NCI-H2227 (cell line): ENCODE results near the gene IMMP2L.
"Not testable (repeated sequence)": the region's sequence is repeated elsewhere in the genome, so short reads cannot be mapped to it uniquely, and the experiment has no call there.

Source experiments
- DNase-seq: peaks from one replicate; lab custom pipeline; 2025; ENCODE audit not compliant: unreplicated experiment; lab: John Stamatoyannopoulos, UW

The IMMP2L gene

GRCh38 chr7:111268941-111269340 lies 293.4 kb downstream of the IMMP2L start:
- no peak for DNase-seq

- no peak for DNase-seq
These were observed 295.7 kb downstream of the IMMP2L start for GRCh38 chr7:111266613-111267012.

- no peak for DNase-seq
These were observed 296.9 kb downstream of the IMMP2L start for GRCh38 chr7:111265394-111265793.

- no peak for DNase-seq
These were observed 297.3 kb downstream of the IMMP2L start for GRCh38 chr7:111264981-111265380.

GRCh38 chr7:111264111-111264868 lies 298.0 kb downstream of the IMMP2L start:
- DNase-seq, result no peak

- DNase-seq, result no peak
These were observed 299.8 kb downstream of the IMMP2L start for GRCh38 chr7:111262293-111263116.

- no peak for DNase-seq
These were observed 300.8 kb downstream of the IMMP2L start for GRCh38 chr7:111261496-111261895.

- DNase-seq, result no peak
These were observed 302.3 kb downstream of the IMMP2L start for GRCh38 chr7:111259991-111260390.

- DNase-seq, result peak; percentile 30
These were observed 305.9 kb downstream of the IMMP2L start for GRCh38 chr7:111256391-111256790.

GRCh38 chr7:111255576-111255975 lies 306.7 kb downstream of the IMMP2L start:
- no peak for DNase-seq

- not testable (repeated sequence) for DNase-seq
These were observed 310.9 kb downstream of the IMMP2L start for GRCh38 chr7:111251365-111251764.

GRCh38 chr7:111249807-111250206 lies 312.5 kb downstream of the IMMP2L start:
- not testable (repeated sequence) for DNase-seq

- no peak for DNase-seq
These were observed 320.0 kb downstream of the IMMP2L start for GRCh38 chr7:111242141-111242755.

- DNase-seq, result no peak
These were observed 321.9 kb downstream of the IMMP2L start for GRCh38 chr7:111240371-111240770.

GRCh38 chr7:111239437-111239836 lies 322.9 kb downstream of the IMMP2L start:
- no peak for DNase-seq

- no peak for DNase-seq
These were observed 323.4 kb downstream of the IMMP2L start for GRCh38 chr7:111238886-111239285.

- DNase-seq, result no peak
These were observed 326.6 kb downstream of the IMMP2L start for GRCh38 chr7:111235709-111236108.

GRCh38 chr7:111232249-111233084 lies 329.8 kb downstream of the IMMP2L start:
- no peak for DNase-seq

- DNase-seq, result no peak
These were observed 332.4 kb downstream of the IMMP2L start for GRCh38 chr7:111229916-111230315.

GRCh38 chr7:111229181-111229740 lies 333.0 kb downstream of the IMMP2L start:
- no peak for DNase-seq

GRCh38 chr7:111228437-111228836 lies 333.9 kb downstream of the IMMP2L start:
- DNase-seq, result no peak
